HG03469 (cell line): ENCODE results near the gene ANTXR1.
"Not testable (repeated sequence)": the region's sequence is repeated elsewhere in the genome, so short reads cannot be mapped to it uniquely, and the experiment has no call there.

Source experiments
- ATAC-seq: cut with Tn5 transposase; IDR thresholded peaks from one replicate; pipeline ENCODE4 v1.9.1; 2021; ENCODE audit warnings: mild to moderate bottlenecking, moderate library complexity, moderate number of reproducible peaks; ENCODE audit not compliant: unreplicated experiment

ANTXR1 gene

DNA sequence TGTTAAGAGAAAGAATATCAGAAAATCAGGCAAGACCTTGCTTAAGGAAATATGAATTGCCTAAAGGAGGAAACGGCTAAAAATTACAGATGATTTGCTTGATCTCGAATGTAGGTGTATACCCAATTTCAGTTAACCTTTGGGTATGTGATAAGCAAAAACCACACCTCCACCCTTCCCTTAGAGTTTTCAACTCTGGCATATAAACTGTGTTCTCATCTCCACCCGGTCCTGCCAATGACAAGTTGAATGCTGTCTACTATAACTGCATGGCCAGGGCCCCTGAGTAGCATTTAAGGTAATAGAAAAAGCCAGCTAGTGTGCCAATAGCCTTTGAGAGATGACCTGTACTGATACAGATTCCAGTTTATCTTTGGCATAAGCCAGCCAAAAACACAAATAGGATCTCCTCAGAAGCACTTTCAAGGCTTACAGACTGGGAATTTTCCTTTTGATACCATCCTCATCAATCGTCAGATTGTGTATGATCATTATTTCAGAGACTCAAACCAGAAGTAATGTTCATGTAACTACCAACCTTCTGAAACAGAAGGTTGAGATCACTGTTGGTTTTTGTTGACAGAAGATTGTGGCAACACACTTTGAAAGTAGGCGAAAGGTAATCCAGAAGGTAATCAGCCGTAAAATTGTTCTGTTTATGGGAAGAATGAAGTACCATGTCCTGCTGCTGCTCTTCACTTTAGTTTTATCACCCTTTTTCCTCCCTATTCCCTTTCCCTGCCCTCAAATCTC lies 211.0 kb downstream of the ANTXR1 start:
- no peak for ATAC-seq

DNA sequence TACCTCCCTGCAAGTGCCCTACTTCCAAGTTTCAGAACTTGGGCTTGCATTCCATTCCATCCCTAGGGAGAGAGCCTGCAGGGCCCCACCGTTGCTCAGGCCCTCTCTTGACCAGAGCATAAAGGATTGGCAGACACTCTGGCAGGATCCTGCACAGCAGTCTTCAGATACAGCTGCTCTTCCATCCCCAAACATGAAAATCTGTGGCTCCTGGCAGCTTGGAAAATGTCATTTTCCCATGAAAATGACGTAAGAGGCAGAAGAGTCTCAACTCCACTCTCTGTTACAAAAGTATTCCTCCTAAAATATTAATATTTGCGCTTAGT lies 211.5 kb downstream of the ANTXR1 start:
- no peak for ATAC-seq

- no peak for ATAC-seq
Measured at GRCh38 chr2:69225933-69226332, 213.0 kb downstream of the ANTXR1 start.

DNA sequence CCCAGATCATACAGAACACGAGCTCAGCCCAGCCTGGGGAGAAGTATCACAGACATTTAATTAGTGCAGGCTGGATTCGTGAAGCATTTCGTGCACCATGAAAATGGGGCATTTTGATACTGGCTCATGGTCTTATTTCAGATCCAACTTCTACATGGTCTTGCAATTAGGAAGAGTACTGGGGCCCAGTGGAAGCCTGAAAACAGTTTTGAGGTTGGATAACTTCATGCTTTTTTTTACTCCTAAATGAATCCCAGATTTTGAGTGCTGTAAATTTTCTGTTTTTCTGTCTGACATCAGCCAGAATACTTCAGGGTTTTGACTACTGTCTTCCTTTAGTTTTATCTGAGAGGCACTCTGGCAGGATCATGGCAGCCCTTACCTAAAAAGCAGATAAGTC lies 213.9 kb downstream of the ANTXR1 start:
- ATAC-seq: no peak

DNA sequence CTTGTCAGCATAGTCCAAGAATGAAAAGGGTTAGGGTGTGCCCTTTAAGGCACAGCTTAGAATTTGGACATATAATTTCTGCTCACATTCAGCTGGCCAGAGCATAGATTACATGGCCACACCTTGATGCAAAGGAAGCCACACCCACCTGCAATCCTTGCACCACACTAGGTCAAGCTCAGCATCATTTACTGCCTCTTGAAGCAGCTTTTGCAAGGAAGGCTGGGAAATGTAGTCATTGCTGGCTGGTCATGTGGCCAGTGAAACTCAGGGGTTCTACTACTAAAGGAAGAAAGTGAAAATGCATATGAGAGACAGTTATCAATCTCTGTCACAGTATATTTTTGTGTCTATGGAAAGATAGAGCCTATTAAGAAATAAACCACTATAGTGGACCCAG lies 214.7 kb downstream of the ANTXR1 start:
- no peak for ATAC-seq

DNA sequence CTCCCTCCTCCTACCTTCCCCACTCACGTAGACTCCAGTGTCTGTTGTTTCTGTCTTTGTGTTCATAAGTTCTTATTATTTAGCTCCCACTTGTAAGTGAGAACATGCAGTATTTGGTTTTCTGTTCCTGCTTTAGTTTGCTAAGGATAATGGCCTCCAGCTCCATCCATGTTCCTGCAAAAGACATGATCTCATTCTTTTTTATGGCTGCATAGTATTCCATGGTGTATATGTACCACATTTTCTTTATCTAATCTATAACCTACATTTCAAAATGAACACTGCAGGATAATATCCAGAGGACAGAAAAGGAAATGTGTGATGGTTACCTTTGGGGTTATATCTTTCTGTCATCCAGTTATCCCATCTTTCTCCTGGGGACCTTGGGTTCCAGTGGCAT lies 218.0 kb downstream of the ANTXR1 start:
- ATAC-seq: not testable (repeated sequence)

DNA sequence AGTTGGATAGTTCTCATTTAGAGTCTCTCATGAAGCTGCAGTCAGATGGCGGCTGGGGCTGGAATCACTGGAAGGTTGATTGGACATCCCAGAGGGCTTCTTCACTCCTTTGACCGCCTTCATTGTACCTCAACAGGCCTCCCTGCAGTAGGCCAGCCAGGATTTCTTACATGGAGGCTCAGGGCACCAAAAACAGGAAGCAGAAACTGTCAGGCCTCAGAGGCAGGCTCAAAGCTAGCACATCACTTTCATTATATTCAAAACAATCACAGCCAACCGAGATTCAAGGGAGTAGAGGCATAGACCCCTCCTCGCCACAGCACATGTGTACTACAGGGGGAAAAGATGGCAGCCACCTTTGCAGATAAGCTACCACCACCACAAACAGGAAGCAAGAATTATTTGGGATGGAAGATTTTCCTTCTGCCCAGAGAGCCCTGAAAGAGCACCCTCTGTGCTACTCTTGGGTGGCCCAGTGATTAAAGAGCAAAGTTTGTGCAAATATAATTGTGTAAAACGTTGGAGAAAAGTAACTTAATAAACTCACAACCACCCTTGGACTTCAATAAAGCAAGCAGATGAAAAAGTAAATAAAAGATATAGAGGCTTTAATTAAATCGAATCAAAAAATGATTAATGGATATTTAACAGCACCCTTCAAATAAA lies 218.8 kb downstream of the ANTXR1 start:
- no peak for ATAC-seq

GRCh38 chr2:69235835-69236234 lies 222.9 kb downstream of the ANTXR1 start:
- not testable (repeated sequence) for ATAC-seq

GRCh38 chr2:69237070-69237670 lies 224.2 kb downstream of the ANTXR1 start:
- ATAC-seq: no peak

- no peak for ATAC-seq
Measured at GRCh38 chr2:69238449-69239031, 225.6 kb downstream of the ANTXR1 start.

GRCh38 chr2:69241093-69241492 lies 228.1 kb downstream of the ANTXR1 start:
- ATAC-seq: no peak

- ATAC-seq: no peak
Measured at GRCh38 chr2:69241664-69242514, 228.9 kb downstream of the ANTXR1 start.

DNA sequence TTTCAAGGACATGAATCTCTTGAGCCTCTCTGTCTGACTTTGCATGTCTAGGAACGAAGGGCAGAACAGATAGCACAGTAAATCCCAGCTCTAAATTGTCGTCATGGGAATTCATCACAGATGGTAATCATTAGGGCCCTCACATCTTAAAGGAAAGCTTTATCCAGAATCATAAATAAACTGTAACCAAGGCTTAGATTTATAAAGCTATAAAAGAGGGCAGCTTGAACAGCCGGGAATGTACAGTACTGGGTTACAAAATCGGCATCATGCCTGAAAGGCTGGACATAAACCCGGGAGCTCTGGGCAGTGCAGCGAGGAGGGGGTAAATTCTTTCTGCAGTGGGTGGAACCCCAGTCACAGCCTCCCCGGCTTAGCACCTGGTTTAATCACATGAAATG lies 229.7 kb downstream of the ANTXR1 start:
- no peak for ATAC-seq

DNA sequence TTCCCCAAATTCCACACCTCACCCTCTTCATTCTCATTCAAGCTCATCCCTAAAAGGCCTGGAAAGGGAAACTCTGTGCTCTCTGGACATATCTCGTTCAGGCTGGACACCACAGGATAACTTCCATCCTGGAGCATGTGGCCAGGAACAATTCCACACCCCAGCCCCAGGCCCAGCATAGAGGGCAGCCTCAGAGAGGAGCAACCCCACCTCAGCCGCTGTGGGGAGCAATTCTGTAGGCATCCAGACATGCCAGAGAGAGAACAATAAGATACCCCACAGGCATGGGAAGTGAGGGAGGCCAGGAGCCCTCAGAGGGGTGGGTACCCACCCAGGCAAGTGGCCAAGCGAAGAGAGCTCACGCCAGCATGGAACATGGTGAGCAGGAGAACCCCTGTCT lies 230.7 kb downstream of the ANTXR1 start:
- ATAC-seq: no peak

- ATAC-seq: no peak
Measured at GRCh38 chr2:69244882-69245281, 231.9 kb downstream of the ANTXR1 start.

- no peak for ATAC-seq
Measured at GRCh38 chr2:69247583-69247982, 234.6 kb downstream of the ANTXR1 start.

- no peak for ATAC-seq
Measured at GRCh38 chr2:69248232-69248631, 235.3 kb downstream of the ANTXR1 start.

DNA sequence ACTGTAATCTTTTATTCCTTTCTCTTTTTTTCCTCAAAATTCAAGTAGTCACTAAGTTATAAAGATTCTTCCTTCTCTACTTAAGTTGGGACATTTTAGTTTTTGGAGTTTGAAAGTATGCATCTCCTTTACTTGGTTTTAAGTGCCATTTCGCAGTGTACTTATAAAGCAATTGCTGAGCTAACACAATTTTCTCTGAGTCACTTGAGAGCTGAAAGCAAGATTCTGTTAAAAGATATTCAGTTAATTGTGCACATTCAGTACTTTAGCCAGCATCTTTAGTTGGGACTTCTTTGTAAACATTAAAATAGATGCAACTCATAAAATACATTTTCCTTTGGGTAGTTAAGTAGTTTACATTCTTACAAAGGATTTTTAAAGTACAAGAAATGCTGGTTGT lies 238.0 kb downstream of the ANTXR1 start:
- no peak for ATAC-seq

DNA sequence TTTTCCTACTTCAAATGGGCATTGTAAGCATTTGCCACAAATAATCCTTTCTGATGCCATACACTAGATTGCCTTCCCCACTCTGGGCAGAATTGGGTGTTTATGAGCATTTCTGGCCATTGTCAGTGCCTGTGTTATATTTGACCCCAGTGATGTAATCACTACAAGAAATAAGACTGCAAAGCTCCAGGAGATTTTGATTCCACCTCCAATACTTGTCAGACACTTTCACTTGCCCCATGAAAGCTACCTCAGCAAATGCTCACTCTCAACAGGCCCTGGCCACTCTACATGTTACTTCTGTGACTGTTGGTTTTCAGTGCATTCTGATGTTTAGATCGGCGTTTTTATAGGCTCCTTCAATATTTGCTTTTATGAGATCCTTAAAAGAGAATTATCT lies 239.0 kb downstream of the ANTXR1 start:
- ATAC-seq: no peak

DNA sequence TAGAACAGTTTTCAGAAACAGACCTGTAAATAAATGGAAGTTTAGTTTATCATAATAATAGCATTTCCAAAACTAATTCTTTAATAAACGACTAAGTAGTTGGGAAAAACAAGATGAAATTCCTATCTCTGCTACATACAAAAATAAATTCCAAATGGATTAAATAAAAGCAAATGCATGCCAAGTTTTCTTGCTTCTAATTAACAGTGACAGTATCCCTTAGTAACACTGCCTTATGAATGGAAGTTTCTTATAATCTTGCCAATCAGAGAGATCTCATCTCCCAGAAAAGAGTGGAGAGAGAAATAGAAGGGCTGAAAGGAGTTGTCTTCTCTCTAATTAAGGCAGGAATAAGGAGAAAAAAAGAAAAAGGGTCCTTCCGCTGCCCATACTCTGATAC lies 240.1 kb downstream of the ANTXR1 start:
- ATAC-seq: no peak
